K562 (cell line): ENCODE results near the gene SLC3A2. TPM values are rescaled to one million over a fixed set of nuclear protein-coding genes. Genes with fewer than 3 reads are reported as not detected.

Source experiments
- ATAC-seq: fragments of 200-7000 bp; cut with Tn5 transposase; 3 replicates; pipeline ENCODE4 v1.9.1; 2020; ENCODE audit warnings: moderate library complexity
- BruUV-seq: library from RNA; stranded (reverse); fragments of 400-500 nt; replicated peaks from 2 replicates; lab custom pipeline; 2021; lab: Mats Ljungman, UMichigan
- CTCF ChIA-PET: fragments of 300-600 bp; formaldehyde crosslinking; extraction: SDS; loops from one replicate; lab custom pipeline; 2021; ENCODE audit warnings: low intra/inter-chr PET ratio; lab: Yijun Ruan, JAX
- POLR2A ChIA-PET: fragments of 300-600, 350-650 bp; sonication (Branson Sonifier 250); formaldehyde crosslinking; extraction: SDS; loops from one replicate; lab custom pipeline; 2021; ENCODE audit warnings: antibody characterized with exemption, inconsistent platforms; lab: Yijun Ruan, JAX
- DNase-seq, 4 experiments: peaks; one replicate each; pipeline versions ENCODE4 v3.0.0 to v3.0.0-alpha.2; 2011 to 2018; ENCODE audit warnings: low spot score in 3 of 4, mixed read lengths in 3 of 4; ENCODE audit errors: extremely low read depth in 1 of 4
- FAIRE-seq: peaks from 2 replicates; lab custom pipeline; 2011; peaks lifted over from hg19 to GRCh38; lab: Jason Lieb, UNC
- H2AFZ ChIP-seq: 2 replicates; pipeline ENCODE4 v1.6.0; 2011; ENCODE audit warnings: low read depth, low read length, control low read depth, inconsistent platforms
- H3K27ac ChIP-seq: fragments of 200-600 bp; 3 replicates; pipeline ENCODE4 v1.8.0; 2011; ENCODE audit warnings: low read depth, mild to moderate bottlenecking, control low read depth, inconsistent platforms, low read length, moderate library complexity, mixed read lengths; ENCODE audit errors: extremely low read depth
- H3K27me3 ChIP-seq, 2 experiments: fragments of 300-600 bp in 1 of 2; 2 replicates in 1 of 2; 3 replicates in 1 of 2; pipeline versions ENCODE4 v1.6.0 to v1.8.0; 2011; ENCODE audit warnings: inconsistent platforms in 2 of 2, low read length in 2 of 2, mild to moderate bottlenecking in 1 of 2, mixed read lengths in 1 of 2, moderate library complexity in 1 of 2; ENCODE audit not compliant: control insufficient read depth in 2 of 2, insufficient read depth in 2 of 2
- H3K36me3 ChIP-seq: fragments of 300-600 bp; 3 replicates; pipeline ENCODE4 v1.8.0; 2011; ENCODE audit warnings: mild to moderate bottlenecking, low read length, inconsistent platforms; ENCODE audit not compliant: control insufficient read depth, insufficient read depth
- H3K4me1 ChIP-seq, 2 experiments: fragments of 200-600 bp in 1 of 2; replicated peaks in 1 of 2; 2 replicates in 1 of 2; 3 replicates in 1 of 2; pipeline versions ENCODE4 v1.5.1 to v1.8.0; 2011; ENCODE audit warnings: inconsistent platforms in 2 of 2, low read length in 2 of 2, mild to moderate bottlenecking in 1 of 2, mixed read lengths in 1 of 2, moderate library complexity in 1 of 2; ENCODE audit not compliant: control insufficient read depth in 2 of 2, insufficient read depth in 2 of 2
- H3K4me2 ChIP-seq: 2 replicates; pipeline ENCODE4 v1.6.1; 2011; ENCODE audit warnings: low read length, control low read depth, inconsistent platforms, mixed read lengths; ENCODE audit not compliant: insufficient read depth
- H3K4me3 ChIP-seq: fragments of 200-600 bp; sonication (generic), shearing (Covaris generic); 2 replicates; pipeline ENCODE4 v1.5.1; 2016; ENCODE audit warnings: control low read depth, inconsistent platforms
- H3K79me2 ChIP-seq: fragments of 200-600 bp; 3 replicates; pipeline ENCODE4 v1.8.0; 2011; ENCODE audit warnings: low read length, inconsistent platforms; ENCODE audit not compliant: control insufficient read depth, insufficient read depth
- H3K9ac ChIP-seq, 2 experiments: 2 replicates each; pipeline versions ENCODE4 v1.6.0 to v1.6.1; 2011; ENCODE audit warnings: low read depth in 2 of 2, low read length in 2 of 2, control low read depth in 1 of 2, inconsistent platforms in 1 of 2, mild to moderate bottlenecking in 1 of 2, mixed read lengths in 1 of 2; ENCODE audit not compliant: insufficient read depth in 1 of 2
- H3K9me1 ChIP-seq: one replicate; pipeline ENCODE4 v1.6.0; 2011; ENCODE audit warnings: inconsistent platforms, mild to moderate bottlenecking, low read length, moderate library complexity; ENCODE audit not compliant: control insufficient read depth, insufficient read depth
- H3K9me3 ChIP-seq: replicated peaks from 2 replicates; pipeline ENCODE4 v1.5.1; 2011; ENCODE audit warnings: low read depth, low read length, inconsistent platforms; ENCODE audit not compliant: control insufficient read depth, insufficient read depth
- H4K20me1 ChIP-seq: replicated peaks from 2 replicates; pipeline ENCODE4 v1.6.1; 2011; ENCODE audit warnings: low read length, inconsistent platforms, mixed read lengths; ENCODE audit not compliant: control insufficient read depth, insufficient read depth
- BRF1 ChIP-seq: IDR thresholded peaks from 3 replicates; pipeline ENCODE4 v1.6.1; 2011; ENCODE audit warnings: borderline replicate concordance, mild to moderate bottlenecking; ENCODE audit not compliant: insufficient read length; ENCODE audit errors: extremely low read depth
- ERF ChIP-seq: fragments of 450-650 bp; formaldehyde crosslinking; IDR thresholded peaks from 2 replicates; pipeline ENCODE4 v1.4.0; 2020; ENCODE audit warnings: mild to moderate bottlenecking, mixed read lengths
- FOXM1 ChIP-seq, 2 experiments: fragments of 450-650 bp in 1 of 2; sonication (generic) in 1 of 2; formaldehyde crosslinking in 1 of 2; IDR thresholded peaks; 2 replicates each; pipeline versions ENCODE4 v1.6.1 to v1.9.0; 2017 to 2022; ENCODE audit warnings: low read depth in 2 of 2, mild to moderate bottlenecking in 2 of 2, missing genetic modification reagents in 1 of 2, moderate library complexity in 1 of 2
- FOXP1 ChIP-seq: sonication (generic); formaldehyde crosslinking; IDR thresholded peaks from 2 replicates; pipeline ENCODE4 v1.8.0; 2022; ENCODE audit warnings: mild to moderate bottlenecking, missing genetic modification reagents
- FOXP4 ChIP-seq: sonication (generic); formaldehyde crosslinking; IDR thresholded peaks from 2 replicates; pipeline ENCODE4 v1.8.0; 2022; ENCODE audit warnings: mild to moderate bottlenecking, missing genetic modification reagents, borderline replicate concordance
- HBP1 ChIP-seq: fragments of 450-650 bp; formaldehyde crosslinking; IDR thresholded peaks from 2 replicates; pipeline ENCODE4 v1.4.0; 2022; ENCODE audit warnings: missing genetic modification characterization
- HNRNPUL1 ChIP-seq: fragments of 200-400 bp; formaldehyde crosslinking; IDR thresholded peaks from 2 replicates; pipeline ENCODE4 v1.6.1; 2017; ENCODE audit warnings: low read length
- LCOR ChIP-seq: sonication (generic); formaldehyde crosslinking; IDR thresholded peaks from 2 replicates; pipeline ENCODE4 v1.8.0; 2022; ENCODE audit warnings: mild to moderate bottlenecking, missing genetic modification reagents
- NELFE ChIP-seq: IDR thresholded peaks from 2 replicates; pipeline ENCODE4 v1.6.1; 2011; ENCODE audit warnings: mild to moderate bottlenecking; ENCODE audit not compliant: insufficient read depth, insufficient read length
- NFATC3 ChIP-seq: fragments of 450-650 bp; IDR thresholded peaks from 2 replicates; pipeline ENCODE4 v1.6.1; 2017; ENCODE audit warnings: mild to moderate bottlenecking
- PYGO2 ChIP-seq: fragments of 450-650 bp; IDR thresholded peaks from 2 replicates; pipeline ENCODE4 v1.6.1; 2016; ENCODE audit warnings: mild to moderate bottlenecking, missing genetic modification characterization, moderate library complexity, missing compliant biosample characterization
- RHOXF2B ChIP-seq: fragments of 250-450 bp; sonication (Bioruptor Pico); conservative IDR thresholded peaks from 2 replicates; pipeline ENCODE4 v1.5.1; 2021
- SIRT6 ChIP-seq: IDR thresholded peaks from one replicate; pipeline ENCODE4 v1.6.1; 2012; ENCODE audit warnings: low read depth, mild to moderate bottlenecking, control low read depth, inconsistent platforms, low read length, moderate library complexity
- ZBED1 ChIP-seq: IDR thresholded peaks from 2 replicates; pipeline ENCODE4 v1.6.1; 2014
- ZBTB12 ChIP-seq: fragments of 250-450 bp; sonication (Bioruptor Pico); IDR thresholded peaks from 2 replicates; pipeline ENCODE4 v1.4.0; 2020
- ZNF79 ChIP-seq: fragments of 250-450 bp; sonication (Bioruptor Pico); IDR thresholded peaks from 2 replicates; pipeline ENCODE4 v1.4.0; 2020; ENCODE audit warnings: low read depth, mild to moderate bottlenecking, moderate library complexity
- WGBS: fragments of 100-300 bp; shearing (Covaris generic); methylation state at CpG from one replicate; pipeline ENCODE4 v1.1.6; 2016; ENCODE audit warnings: low coverage, mixed read lengths; ENCODE audit not compliant: insufficient coverage; ENCODE audit errors: missing lambda C conversion rate; 5-methylcytosine and 5-hydroxymethylcytosine counted together
- in situ Hi-C: fragments of 300-500 bp; cut with MboI; formaldehyde crosslinking; loops from 4 replicates; pipeline ENCODE4 v1.15.0; 2018; ENCODE audit warnings: inconsistent platforms, mixed read lengths
- intact Hi-C: fragments of 100-400 bp; cut with micrococcal nuclease; formaldehyde crosslinking; loops from 2 replicates; pipeline ENCODE4 v1.14.2; 2022
- polyA plus RNA-seq, 8 experiments: library from polyadenylated mRNA; depleted of rRNA in 4 of 8; stranded (reverse) in 5 of 8; unstranded in 3 of 8; fragments of >200 nt; fragmentation: Nextera tagmentation in 2 of 8; fragmentation: Illumina TruSeq in 1 of 8; extraction: Ambion mirVana in 2 of 8; extraction: Trizol in 1 of 8; gene quantifications; 2 replicates each; pipeline versions ENCODE4 v1.2.1 to v1.2.3, GENCODE V29; 2011 to 2014; ENCODE audit warnings: inconsistent platforms in 1 of 8, missing spikeins in 1 of 8
- total RNA-seq, 7 experiments: library from RNA; depleted of rRNA in 6 of 7; stranded (reverse); fragments of >200 nt in 6 of 7; fragmentation: Illumina TruSeq in 2 of 7; extraction: Trizol in 2 of 7; gene quantifications; 2 replicates each; pipeline versions ENCODE4 v1.2.1 to v1.2.3, GENCODE V29; 2011 to 2021; ENCODE audit warnings: low replicate concordance in 1 of 7

Gene SLC3A2
- total and polyA plus RNA-seq, 9 of the 15 experiments (the other 6 are each of a cell fraction or from before 2014, with no cell fraction given) = 20.0 to 296 (median 214) TPM

GRCh38 chr11:62850911-62851806, 29.5 kb upstream of the SLC3A2 start:
- in situ Hi-C loops = loop anchor here (25.0 kb wide), 1 partner anchor 464 kb away; no protein-coding TSS in a partner anchor
- Histone ChIP-seq H3K9me1 (no peaks in the 10 kb centered on the region), H3K4me2 (peak overlapping the region; percentile 38), H2AFZ (no peak overlapping the region), H3K9me3 (no peaks in the 10 kb centered on the region; the same call in 1 of the 2 replicates), H3K4me3 (no peak overlapping the region; the same call in 1 of the 2 replicates), H3K79me2 (peaks cover 47% of the 10 kb centered on the region), H4K20me1 (peaks cover 44% of the 10 kb centered on the region), H3K9ac (peak overlapping the region; percentile 1 to 7; a peak in 2 of 4 replicates), H3K27me3 (no peaks in the 10 kb centered on the region), H3K27ac (peak overlapping the region; percentile 19; the same call in 2 of the 3 replicates), H3K36me3 (peaks cover 42% of the 10 kb centered on the region), H3K4me1 (peaks cover 0 to 14% of the 10 kb centered on the region in 2 experiments; a peak in 2 of 5 replicates)
- intact Hi-C loops = no loop called here
- CTCF ChIA-PET = no interaction called here
- WGBS = 10% methylated on average over 13 of the region's 15 CpGs
- DNase-seq (peak in 1 of 4 experiments; percentile 70), FAIRE-seq (no peak), ATAC-seq (peak; percentile 51)
- no TSS peak for BruUV-seq
- POLR2A ChIA-PET = interaction anchor here (0.7 to 10.0 kb wide), 19 partner anchors 6 to 97 kb away, joined by 3 to 403 read pairs (median 7); partner anchors contain the start of genes SLC3A2, STX5, TEX54 and WDR74
- TF ChIP-seq FOXP4 (peak; percentile 22; the same call in 1 of the 2 replicates), ERF (CRISPR knock-in tag) (peak; percentile 71), HBP1 (peak; percentile 73), RHOXF2B (CRISPR knock-in tag) (0 out of 2 replicates have a peak, but pooled peaks have one; percentile 15), ZBED1 (peak; percentile 90; the same call in 1 of the 2 replicates), ZBTB12 (no peak), SIRT6 (peak; percentile 99), NFATC3 (no peak), FOXP1 (CRISPR knock-in tag) (no peak), HNRNPUL1 (peak; percentile 92), NELFE (no peak), BRF1 (no peak), ZNF79 (CRISPR knock-in tag) (no peak), PYGO2 (tag) (no peak), FOXM1 (IDR thresholded peaks at IDR 0.05; ENCODE audit: low read depth) (no peak), FOXM1 (CRISPR knock-in tag; IDR thresholded peaks at IDR 0.05; ENCODE audit: low read depth) (0 out of 2 replicates have a peak, but pooled peaks have one; percentile 37), LCOR (CRISPR knock-in tag) (peak; percentile 56; the same call in 1 of the 2 replicates)
